HuH-7 (cell line): ENCODE measurements around the gene ABCA7.
"Not testable (repeated sequence)": the region's sequence is repeated elsewhere in the genome, so short reads cannot be mapped to it uniquely, and the experiment has no call there.

Source experiments
- DNase-seq: peaks from one replicate; pipeline ENCODE4 v3.0.0; 2011; ENCODE audit warnings: low spot score

The ABCA7 gene

GRCh38 chr19:1017115-1017905 is 22.6 kb upstream of the ABCA7 start:
- DNase-seq: no peak

DNA sequence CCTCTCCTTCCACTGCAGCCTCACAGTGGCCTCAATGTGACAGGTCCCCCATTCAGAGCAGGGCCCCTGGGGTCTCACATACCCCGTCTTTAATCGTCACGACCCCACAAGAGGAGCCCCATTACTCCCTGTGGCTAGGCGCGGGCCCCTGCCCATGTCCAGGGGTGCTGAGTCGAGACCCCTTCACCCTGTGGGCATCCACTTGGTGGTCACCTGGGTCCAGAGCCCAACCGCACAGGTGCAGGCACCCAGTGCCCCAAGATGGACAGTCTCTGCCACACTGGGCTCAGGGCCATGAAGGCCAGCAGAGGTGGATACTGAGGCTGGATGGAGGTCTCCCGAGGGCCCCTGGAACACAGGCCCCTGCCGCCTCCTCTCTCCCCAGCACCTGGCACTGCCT is 22.0 kb upstream of the ABCA7 start:
- DNase-seq: no peak

- DNase-seq: no peak
These were observed 21.5 kb upstream of the ABCA7 start for GRCh38 chr19:1018393-1018792.

DNA sequence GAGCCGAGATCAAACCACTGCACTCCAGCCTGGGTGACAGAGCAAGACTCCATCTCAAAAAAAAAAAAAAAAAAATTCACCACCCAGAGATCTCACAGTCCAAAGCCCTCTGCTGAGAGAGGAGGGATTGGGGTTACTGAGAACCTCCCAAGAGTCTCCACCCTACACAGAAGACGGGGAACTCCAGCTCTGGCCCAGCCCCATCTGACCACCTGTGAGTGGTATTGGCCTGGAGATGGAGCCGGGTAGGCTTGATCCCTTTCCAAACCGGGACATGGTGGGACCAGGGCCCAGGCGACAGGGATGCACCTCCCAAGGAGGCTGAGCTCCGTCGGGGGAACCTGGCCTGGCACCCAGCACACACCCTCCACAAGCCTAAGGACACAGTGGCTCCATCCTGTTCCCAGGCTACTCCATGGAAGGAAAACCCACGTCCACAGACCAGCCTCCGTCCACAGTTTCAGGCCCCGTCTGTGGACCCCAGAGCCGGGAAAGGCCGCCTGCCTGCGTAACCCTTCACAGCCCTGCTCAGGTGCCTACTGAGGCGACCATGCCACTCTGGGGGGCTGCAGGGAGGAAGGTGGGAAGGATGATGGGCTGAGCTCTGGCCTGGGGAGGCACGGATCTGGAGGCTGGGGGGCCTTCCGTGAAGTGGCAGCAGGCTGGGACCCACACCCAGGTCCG is 20.8 kb upstream of the ABCA7 start:
- DNase-seq: no peak

GRCh38 chr19:1019616-1019961 is 20.3 kb upstream of the ABCA7 start:
- no peak for DNase-seq

DNA sequence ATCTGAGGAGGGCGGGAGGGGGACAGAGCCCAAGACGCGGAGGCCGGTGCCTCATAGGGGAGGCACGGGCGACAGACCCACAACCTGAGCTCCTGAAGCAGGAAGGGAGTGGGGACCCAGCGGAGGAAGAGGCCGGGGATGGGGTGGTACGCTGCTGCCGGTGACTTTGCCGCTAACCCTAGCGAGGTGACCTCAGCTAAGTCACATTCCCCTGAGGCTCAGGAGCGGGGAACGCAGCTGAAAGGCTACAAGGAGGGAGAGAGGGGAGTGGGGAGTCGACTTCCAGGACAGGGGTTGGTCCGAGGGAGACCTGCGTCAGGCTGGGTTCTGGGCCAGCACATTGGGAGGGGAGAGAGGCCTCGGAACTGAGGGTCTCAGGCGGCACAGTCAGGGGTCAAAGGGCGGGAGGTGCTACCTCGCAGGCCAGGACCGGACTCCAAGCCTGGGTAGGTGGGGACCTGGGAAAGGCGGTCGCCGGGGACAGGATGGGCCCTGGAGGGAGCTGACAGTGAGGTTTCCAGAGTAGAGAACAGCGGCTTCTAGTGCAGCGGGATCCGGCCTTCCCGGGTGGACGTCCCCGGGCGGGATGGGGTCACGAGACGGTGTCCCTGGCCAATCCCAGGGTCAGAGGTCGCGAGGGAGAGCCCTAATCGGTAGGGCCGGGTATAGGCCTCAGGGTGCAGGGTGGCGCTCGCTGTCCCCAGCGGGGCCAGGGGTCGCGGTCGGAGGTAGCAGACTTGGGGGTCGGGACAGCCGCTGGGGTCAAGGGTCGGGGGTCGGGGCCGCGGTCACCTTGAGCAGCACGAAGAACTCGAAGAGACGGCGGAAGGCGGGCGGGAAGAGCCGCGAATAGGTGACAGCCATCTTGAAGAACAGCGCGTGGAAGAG is 19.7 kb upstream of the ABCA7 start:
- no peak for DNase-seq

DNA sequence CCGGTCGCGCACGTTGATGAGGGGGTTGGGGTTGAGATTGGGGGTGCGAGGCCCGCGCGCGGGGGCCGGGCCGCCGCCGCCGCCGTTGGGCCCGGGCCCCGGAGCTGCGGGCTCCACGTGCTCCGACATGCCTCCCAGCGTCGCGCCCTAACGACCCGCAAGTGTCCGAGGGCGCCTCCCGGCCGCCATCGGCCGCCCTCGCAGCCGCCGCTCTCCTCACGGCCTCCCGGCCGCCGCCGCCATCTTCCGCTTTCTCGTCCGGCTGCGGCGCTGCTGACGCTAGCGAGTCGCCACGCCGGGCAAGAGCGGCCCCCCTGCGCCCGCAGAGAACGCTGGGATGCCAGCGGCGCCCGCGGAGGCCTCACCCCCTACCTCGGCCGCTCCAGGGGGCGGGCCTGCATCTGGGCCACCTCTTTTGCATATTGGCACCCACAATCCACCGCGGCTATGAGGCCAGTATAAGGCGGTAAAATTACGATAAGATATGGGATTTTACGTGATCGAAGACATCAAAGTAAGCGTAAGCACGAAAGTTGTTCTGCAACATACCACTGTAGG is 19.0 kb upstream of the ABCA7 start, which contains the start of gene TMEM259:
Gene TMEM259, minus strand, starts transcription at position 256 of the 558 bp plus-strand sequence. Its CDS starts 127 bp downstream, at position 129.
- DNase-seq: peak; percentile 87

DNA sequence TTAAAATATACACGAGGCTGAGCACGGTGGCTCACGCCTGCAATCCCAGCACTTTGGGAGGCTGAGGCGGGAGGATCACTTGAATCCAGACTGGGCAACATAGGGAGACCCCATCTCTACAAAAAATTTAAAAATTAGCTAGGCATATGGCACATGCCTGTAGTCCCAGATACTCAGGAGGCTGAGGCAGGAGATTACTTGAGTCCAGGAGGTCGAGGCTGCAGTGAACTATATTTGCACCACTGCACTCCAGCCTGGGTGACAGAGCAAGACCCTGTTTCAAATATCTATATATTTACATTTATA is 16.1 kb upstream of the ABCA7 start:
- not testable (repeated sequence) for DNase-seq

DNA sequence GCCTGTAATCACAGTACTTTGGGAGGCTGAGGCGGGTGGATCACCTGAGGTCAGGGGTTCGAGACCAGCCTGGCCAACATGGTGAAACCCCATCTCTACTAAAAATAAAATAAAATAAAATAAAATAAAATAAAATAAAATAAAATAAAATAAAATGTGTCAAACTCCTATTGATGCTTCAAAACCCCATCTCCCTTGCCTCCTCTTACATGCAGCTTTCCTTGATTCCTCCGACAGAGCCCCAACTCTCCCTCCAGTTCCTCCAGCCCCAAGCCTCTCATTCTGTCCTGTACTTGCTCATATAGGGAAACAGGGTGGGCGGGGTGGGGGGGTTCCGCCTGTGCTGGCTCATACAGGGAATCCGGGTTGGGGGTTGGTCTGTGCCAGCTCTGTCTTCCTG is 14.8 kb upstream of the ABCA7 start:
- DNase-seq: not testable (repeated sequence)

GRCh38 chr19:1025960-1026782 is 13.7 kb upstream of the ABCA7 start, which contains the start of gene CNN2:
Gene CNN2 (plus strand): TSS chr19:1026608. CDS start chr19:1026662, 54 bp downstream.
- DNase-seq: peak; percentile 82

GRCh38 chr19:1026783-1027649 is 12.9 kb upstream of the ABCA7 start:
- DNase-seq: no peak

DNA sequence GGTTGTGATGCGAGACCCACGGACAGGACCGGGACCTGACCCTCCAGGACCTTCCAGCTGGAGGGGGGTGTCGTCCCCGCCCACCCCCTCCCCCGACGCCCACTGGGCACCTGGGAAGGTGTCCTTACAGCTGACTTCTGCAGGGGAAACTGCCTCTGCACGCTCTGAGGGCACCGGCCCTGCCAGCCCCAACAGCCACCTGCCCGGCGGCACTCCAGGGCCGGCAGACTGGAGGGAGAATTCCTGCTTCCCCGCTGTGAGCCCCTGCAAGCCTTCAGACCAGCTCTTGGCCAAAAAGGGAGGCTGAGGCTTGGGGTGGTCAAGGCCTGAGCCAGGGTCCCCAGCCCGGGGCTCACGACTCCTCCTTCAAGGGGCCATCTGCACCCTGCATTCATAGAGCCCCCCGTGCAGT is 12.3 kb upstream of the ABCA7 start:
- no peak for DNase-seq

GRCh38 chr19:1028062-1028926 is 11.6 kb upstream of the ABCA7 start:
- peak; percentile 79 for DNase-seq

DNA sequence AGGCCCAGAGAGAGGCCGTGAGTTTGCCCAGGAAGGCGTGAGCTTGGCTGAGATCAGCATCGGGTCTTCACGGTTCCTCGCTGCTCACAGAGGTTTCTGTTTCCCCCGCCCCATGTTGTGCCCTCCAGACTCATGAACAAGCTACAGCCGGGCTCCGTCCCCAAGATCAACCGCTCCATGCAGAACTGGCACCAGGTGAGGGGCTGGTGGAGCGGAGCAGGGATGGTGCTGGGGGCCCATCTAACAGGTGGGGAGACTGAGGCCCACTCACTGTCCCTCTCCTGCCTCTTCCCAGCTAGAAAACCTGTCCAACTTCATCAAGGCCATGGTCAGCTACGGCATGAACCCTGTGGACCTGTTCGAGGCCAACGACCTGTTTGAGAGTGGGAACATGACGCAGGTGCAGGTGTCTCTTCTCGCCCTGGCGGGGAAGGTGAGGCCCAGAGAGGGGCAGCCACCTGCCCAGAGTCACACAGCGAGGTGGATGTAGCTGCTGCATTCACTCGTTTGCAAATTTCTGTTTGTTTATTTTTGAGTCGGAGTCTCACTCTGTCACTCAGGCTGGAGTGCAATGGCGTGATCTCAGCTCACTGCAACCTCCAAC is 7.5 kb upstream of the ABCA7 start:
- DNase-seq: no peak

- no peak for DNase-seq
These were observed 3.8 kb upstream of the ABCA7 start for GRCh38 chr19:1035998-1036621.

DNA sequence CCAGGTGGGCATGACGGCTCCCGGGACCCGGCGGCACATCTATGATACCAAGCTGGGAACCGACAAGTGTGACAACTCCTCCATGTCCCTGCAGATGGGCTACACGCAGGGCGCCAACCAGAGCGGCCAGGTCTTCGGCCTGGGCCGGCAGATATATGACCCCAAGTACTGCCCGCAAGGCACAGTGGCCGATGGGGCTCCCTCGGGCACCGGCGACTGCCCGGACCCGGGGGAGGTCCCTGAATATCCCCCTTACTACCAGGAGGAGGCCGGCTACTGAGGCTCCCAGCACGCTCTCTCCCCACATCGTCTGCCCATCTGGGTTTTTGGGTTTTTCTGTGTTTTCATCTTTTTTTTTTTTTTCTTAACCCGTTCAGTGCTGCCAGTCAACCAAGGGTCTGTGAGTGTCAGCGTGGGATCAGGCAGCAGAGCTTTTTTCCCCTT is 2.3 kb upstream of the ABCA7 start:
- no peak for DNase-seq

- DNase-seq: no peak
These were observed 795 bp upstream of the ABCA7 start for GRCh38 chr19:1038978-1039645.
